Hepatocyte (in vitro differentiated cells): Measurements from ENCODE around the gene ADGRF1. TPM values are rescaled to one million over a fixed set of nuclear protein-coding genes. Genes with fewer than 3 reads are reported as not detected.
A peak's percentile ranks its signal among the peaks of the same experiment; 100 is the strongest.

ENCODE experiments used
- DNase-seq: peaks from one replicate; pipeline ENCODE4 v3.0.0-alpha.2; 2016; ENCODE audit warnings: low spot score
- H2AFZ ChIP-seq: fragments of 200-600 bp; sonication (generic); 2 replicates; pipeline ENCODE4 v1.6.0; 2016; ENCODE audit warnings: antibody characterized with exemption, mild to moderate bottlenecking
- H3K27ac ChIP-seq: fragments of 200-600 bp; sonication (generic); 2 replicates; pipeline ENCODE4 v1.5.1; 2016; ENCODE audit warnings: mild to moderate bottlenecking
- H3K27me3 ChIP-seq: fragments of 200-600 bp; sonication (generic); 2 replicates; pipeline ENCODE4 v1.6.1; 2016
- H3K36me3 ChIP-seq: fragments of 200-600 bp; sonication (generic); replicated peaks from 2 replicates; pipeline ENCODE4 v1.5.1; 2016; ENCODE audit warnings: low read depth; ENCODE audit not compliant: insufficient read depth
- H3K4me1 ChIP-seq: fragments of 200-600 bp; sonication (generic); 2 replicates; pipeline ENCODE4 v1.5.1; 2016; ENCODE audit warnings: mild to moderate bottlenecking, moderate library complexity; ENCODE audit not compliant: insufficient read depth
- H3K4me2 ChIP-seq: fragments of 200-600 bp; sonication (generic); 2 replicates; pipeline ENCODE4 v1.6.0; 2016
- H3K4me3 ChIP-seq: fragments of 200-600 bp; sonication (generic); 2 replicates; pipeline ENCODE4 v1.5.1; 2016; ENCODE audit warnings: mild to moderate bottlenecking
- H3K79me2 ChIP-seq: fragments of 200-600 bp; sonication (generic); 2 replicates; pipeline ENCODE4 v1.6.0; 2017; ENCODE audit warnings: mild to moderate bottlenecking
- H3K9me2 ChIP-seq: fragments of 200-600 bp; sonication (generic); replicated peaks from 2 replicates; pipeline ENCODE4 v1.6.0; 2017; ENCODE audit warnings: mild to moderate bottlenecking; ENCODE audit not compliant: insufficient read depth
- H3K9me3 ChIP-seq: fragments of 200-600 bp; sonication (generic); 2 replicates; pipeline ENCODE4 v1.5.1; 2016; ENCODE audit warnings: low read depth, mild to moderate bottlenecking
- H4K20me1 ChIP-seq: fragments of 200-600 bp; sonication (generic); 2 replicates; pipeline ENCODE4 v1.6.0; 2016; ENCODE audit warnings: mild to moderate bottlenecking; ENCODE audit not compliant: insufficient read depth, poor library complexity, severe bottlenecking
- EZH2 ChIP-seq: fragments of 200-600 bp; sonication (generic); IDR thresholded peaks from 2 replicates; pipeline ENCODE4 v1.6.1; 2016; ENCODE audit warnings: antibody characterized with exemption, mild to moderate bottlenecking, borderline replicate concordance
- EZH2phosphoT487 ChIP-seq: fragments of 200-600 bp; sonication (generic); IDR thresholded peaks from one replicate; pipeline ENCODE4 v1.6.1; 2018; ENCODE audit warnings: antibody characterized with exemption, mild to moderate bottlenecking, low read depth, moderate library complexity; ENCODE audit not compliant: unreplicated experiment, severe bottlenecking
- WGBS: methylation state at CpG from one replicate; pipeline ENCODE4 v1.1.6; 2016; ENCODE audit warnings: low lambda C conversion rate; ENCODE audit errors: missing lambda C conversion rate; 5-methylcytosine and 5-hydroxymethylcytosine counted together
- polyA plus RNA-seq: library from polyadenylated mRNA; unstranded; fragments of >200 nt; fragmentation: Nextera tagmentation; extraction: Ambion mirVana; gene quantifications from 2 replicates; pipeline ENCODE4 v1.2.1, GENCODE V29; 2016
- total RNA-seq: library from RNA; depleted of rRNA; stranded (reverse); fragments of >200 nt; gene quantifications from 2 replicates; pipeline ENCODE4 v1.2.3, GENCODE V29; 2014
- TF ChIP-seq, protein P1 (sequence below): fragments of 200-600 bp; sonication (generic); IDR thresholded peaks from 2 replicates; pipeline ENCODE4 v1.5.1; 2016; ENCODE audit warnings: antibody characterized with exemption, mild to moderate bottlenecking; ENCODE audit not compliant: poor library complexity

ADGRF1 gene
- total and polyA plus RNA-seq, 2 experiments from 2014 or later: 1.7 to 2.8 TPM

DNA sequence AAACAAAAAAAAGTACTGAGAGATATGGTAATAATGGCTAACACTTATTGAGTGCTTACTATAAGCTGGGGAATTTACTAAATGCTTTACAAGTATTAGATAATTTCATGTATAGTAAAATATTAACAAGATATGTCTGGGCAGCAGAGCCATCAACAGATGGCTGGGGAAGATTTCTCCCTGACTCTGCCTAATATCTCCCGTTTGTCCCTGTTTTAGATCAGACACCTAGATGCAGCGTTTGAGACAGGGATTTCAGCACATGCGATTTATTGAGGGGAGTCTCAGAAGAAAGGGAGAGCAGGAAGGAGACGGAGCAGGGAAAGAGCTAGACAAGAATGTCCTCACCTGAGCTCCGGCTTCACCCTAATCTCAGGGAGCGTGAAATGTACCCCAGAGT is 36.9 kb upstream of the ADGRF1 start:
- no peak overlapping the region for H2AFZ ChIP-seq
- DNase-seq: no peak
- peaks cover 20% of the 10 kb centered on the region for H3K4me1 ChIP-seq
- H3K27me3 ChIP-seq: no peaks in the 10 kb centered on the region
- H3K4me3 ChIP-seq: no peak overlapping the region
- no peaks in the 10 kb centered on the region for H3K79me2 ChIP-seq
- 57% methylated on average over 6 of the region's 6 CpGs for WGBS
- H4K20me1 ChIP-seq: no peaks in the 10 kb centered on the region
- no peaks in the 10 kb centered on the region for H3K9me2 ChIP-seq
- no peak overlapping the region for H3K27ac ChIP-seq
- no peaks in the 10 kb centered on the region for H3K36me3 ChIP-seq
- no peak overlapping the region for H3K4me2 ChIP-seq
- TF ChIP-seq, protein P1, sequence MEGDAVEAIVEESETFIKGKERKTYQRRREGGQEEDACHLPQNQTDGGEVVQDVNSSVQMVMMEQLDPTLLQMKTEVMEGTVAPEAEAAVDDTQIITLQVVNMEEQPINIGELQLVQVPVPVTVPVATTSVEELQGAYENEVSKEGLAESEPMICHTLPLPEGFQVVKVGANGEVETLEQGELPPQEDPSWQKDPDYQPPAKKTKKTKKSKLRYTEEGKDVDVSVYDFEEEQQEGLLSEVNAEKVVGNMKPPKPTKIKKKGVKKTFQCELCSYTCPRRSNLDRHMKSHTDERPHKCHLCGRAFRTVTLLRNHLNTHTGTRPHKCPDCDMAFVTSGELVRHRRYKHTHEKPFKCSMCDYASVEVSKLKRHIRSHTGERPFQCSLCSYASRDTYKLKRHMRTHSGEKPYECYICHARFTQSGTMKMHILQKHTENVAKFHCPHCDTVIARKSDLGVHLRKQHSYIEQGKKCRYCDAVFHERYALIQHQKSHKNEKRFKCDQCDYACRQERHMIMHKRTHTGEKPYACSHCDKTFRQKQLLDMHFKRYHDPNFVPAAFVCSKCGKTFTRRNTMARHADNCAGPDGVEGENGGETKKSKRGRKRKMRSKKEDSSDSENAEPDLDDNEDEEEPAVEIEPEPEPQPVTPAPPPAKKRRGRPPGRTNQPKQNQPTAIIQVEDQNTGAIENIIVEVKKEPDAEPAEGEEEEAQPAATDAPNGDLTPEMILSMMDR: no peak
- TF ChIP-seq EZH2phosphoT487 (no peak), EZH2 (no peak)
- no peaks in the 10 kb centered on the region for H3K9me3 ChIP-seq

DNA sequence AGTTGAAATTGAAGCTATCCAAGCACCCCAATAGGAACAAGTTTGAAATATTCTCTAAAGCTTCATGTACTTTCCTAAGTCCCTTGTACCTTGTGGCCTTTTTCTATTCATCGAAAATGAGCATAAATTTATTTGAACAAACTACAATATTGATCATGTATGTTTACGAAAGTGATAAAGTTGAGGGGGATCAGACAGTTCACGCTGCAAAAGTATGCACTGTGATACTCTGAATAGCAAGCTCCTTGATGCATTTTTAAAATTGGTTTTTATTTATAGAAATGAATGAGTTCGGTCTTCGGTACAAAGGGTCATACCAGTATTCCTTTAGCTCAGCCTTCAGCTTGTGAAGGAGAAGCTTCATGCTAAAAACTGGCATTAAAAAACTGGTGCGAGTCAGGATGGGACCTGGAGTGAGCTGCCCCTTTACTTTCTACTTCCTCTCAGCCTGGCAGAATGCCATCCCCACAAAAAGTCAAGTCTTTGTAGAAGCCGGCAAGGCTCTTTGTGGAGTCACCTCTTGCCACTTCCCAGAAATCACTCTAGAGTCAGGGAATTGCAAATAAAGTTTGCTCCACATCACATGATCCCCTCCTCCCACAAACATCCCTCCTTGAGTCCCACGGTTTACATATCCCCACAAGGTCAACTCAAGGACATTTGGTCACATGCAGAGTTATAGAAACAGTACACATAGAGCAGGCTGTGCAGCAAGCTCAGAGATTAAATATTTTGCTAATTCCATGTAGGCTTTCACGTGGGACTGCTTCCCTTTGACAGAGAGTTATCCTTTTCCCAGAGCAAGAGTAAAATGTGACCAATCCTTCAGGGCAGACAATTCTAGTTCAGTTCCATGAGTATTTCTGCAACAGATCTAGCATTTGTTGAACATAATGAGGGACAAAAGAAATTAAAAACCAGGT is 34.6 kb upstream of the ADGRF1 start:
- no peaks in the 10 kb centered on the region for H3K27me3 ChIP-seq
- no peaks in the 10 kb centered on the region for H4K20me1 ChIP-seq
- peak overlapping the region; percentile 24 for H3K27ac ChIP-seq
- TF ChIP-seq EZH2 (no peak), EZH2phosphoT487 (no peak)
- TF ChIP-seq, protein P1: no peak
- no peaks in the 10 kb centered on the region for H3K36me3 ChIP-seq
- DNase-seq: peak; percentile 38
- H3K79me2 ChIP-seq: no peaks in the 10 kb centered on the region
- H2AFZ ChIP-seq: peak overlapping the region; percentile 29
- H3K4me3 ChIP-seq: no peak overlapping the region
- no peaks in the 10 kb centered on the region for H3K9me3 ChIP-seq
- WGBS: 71% methylated on average over 9 of the region's 9 CpGs
- H3K9me2 ChIP-seq: no peaks in the 10 kb centered on the region
- H3K4me2 ChIP-seq: no peak overlapping the region
- H3K4me1 ChIP-seq: peaks cover 13% of the 10 kb centered on the region

DNA sequence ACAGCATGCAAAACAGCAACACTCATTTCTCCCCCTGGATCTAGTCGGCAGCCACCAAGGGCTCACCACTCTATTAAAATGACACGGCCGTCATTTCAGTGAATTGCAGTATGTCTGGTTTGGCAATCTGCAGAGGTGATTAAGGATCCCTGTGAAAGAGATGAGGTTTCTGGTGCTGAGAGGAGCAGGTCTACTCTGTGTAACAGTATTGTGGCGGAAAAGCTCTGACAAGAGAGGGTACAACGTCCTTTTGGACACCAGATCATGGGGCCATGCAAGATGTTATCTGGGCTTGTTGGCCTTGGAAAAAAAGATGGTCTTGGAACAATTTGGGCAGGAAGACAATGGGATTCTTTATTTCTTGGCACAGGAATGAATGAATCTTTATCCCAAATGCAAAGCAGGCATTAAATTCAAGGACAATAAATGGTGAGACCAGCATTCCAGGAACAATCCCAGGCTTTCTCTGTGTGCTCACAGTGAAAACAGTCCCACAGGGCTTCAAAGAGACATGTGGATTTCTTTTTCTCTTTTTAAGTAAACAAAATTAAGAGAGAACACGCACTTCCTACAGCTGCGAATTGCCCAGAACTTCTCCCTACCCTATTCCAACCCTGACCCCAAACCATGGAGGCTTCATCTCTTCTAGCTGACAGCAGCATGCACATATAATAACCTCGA is 33.7 kb upstream of the ADGRF1 start:
- no peaks in the 10 kb centered on the region for H3K9me3 ChIP-seq
- no peak overlapping the region for H3K4me3 ChIP-seq
- H3K36me3 ChIP-seq: no peaks in the 10 kb centered on the region
- peaks cover 13% of the 10 kb centered on the region for H3K4me1 ChIP-seq
- no peak for DNase-seq
- H3K9me2 ChIP-seq: no peaks in the 10 kb centered on the region
- H3K79me2 ChIP-seq: no peaks in the 10 kb centered on the region
- WGBS: 58% methylated on average over 8 of the region's 8 CpGs
- H2AFZ ChIP-seq: no peak overlapping the region
- no peaks in the 10 kb centered on the region for H3K27me3 ChIP-seq
- H3K4me2 ChIP-seq: no peak overlapping the region
- TF ChIP-seq EZH2phosphoT487 (no peak), EZH2 (no peak)
- TF ChIP-seq, protein P1: no peak
- peak overlapping the region; percentile 24 for H3K27ac ChIP-seq
- no peaks in the 10 kb centered on the region for H4K20me1 ChIP-seq
